HG02759 (cell line): ENCODE measurements around the gene NOC2L.
"Not testable (repeated sequence)": the region's sequence is repeated elsewhere in the genome, so short reads cannot be mapped to it uniquely, and the experiment has no call there.

Experiments used
- ATAC-seq: cut with Tn5 transposase; IDR thresholded peaks from one replicate; pipeline ENCODE4 v1.9.1; 2021; ENCODE audit warnings: mild to moderate bottlenecking, moderate library complexity; ENCODE audit not compliant: unreplicated experiment

NOC2L gene

DNA sequence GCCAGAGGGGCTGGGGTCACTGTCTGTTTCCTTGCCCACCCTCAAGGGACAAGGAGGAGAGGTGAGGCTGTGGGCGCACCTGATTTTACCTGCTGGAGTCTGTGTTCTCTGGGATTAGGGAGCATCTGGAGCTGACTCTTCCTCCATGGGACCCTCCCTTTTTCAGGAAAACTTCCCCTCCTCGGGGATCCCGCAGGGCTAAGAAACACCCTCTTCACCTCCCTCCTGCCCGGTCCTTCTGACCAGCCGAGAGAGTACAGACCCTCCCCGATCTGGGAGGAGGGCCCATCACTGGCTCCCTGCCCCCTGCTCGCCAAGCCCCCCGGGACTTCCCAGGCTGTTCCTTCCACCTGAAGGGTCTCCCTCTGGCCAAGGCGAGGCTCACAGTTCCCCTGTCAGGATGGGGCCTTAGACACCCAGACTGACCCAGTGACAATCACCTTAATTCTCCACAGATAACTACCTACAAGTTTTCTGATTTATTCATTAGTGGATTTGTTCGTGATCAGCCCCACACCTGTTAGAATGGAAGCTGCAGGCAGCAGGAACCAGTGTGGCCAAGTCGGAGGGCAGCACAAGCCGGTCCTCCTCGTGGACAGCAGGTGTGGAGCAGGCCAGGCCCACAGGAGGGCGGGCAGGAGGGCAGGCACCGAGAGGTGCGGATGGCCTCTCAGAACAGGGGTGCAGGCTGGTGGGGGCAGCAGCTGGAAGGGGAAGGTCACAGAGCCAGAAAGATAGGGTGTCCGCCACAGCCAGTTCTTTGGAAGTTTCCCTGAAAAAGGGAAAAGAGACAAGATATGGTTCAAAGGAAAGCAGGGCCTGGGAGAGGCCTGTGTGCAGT lies 51.2 kb downstream of the NOC2L start:
- no peak for ATAC-seq

DNA sequence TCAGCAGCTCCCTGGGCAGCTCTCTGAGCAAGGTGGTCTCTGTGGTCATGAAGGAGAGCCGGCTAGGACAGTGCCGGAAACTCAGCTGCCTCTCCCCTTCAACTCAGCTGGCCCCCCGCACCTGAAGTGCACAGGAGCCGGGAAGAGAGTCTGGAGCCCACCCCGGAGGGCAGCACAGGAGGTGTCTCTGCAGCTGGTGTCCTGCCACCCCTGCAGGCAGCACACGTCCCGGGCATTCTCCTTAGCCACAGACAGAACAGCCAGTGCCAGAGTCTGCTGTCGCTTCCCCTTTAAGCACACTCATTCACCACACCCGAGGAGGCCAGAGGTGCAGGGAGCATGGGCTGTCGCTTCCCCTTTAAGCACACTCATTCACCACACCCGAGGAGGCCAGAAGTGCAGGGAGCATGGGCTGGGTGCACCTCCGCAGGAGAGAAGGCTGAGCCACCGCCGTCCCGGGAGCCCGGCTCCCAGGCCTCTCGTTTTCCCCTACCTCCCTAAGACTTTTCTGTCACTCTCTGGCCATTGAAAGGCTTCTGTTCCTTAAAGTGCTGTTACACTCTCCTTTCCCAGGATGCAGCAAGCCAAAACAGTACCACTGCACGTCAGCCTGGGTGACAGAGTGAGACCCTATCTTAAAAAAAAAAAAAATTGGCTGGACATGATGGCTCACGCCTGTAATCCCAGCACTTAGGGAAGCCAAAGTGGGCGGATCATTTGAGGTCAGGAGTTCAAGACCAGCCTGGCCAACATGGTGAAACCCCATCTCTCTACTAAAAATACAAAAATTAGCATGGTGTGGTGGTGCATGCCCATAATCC lies 52.2 kb downstream of the NOC2L start:
- ATAC-seq: no peak

DNA sequence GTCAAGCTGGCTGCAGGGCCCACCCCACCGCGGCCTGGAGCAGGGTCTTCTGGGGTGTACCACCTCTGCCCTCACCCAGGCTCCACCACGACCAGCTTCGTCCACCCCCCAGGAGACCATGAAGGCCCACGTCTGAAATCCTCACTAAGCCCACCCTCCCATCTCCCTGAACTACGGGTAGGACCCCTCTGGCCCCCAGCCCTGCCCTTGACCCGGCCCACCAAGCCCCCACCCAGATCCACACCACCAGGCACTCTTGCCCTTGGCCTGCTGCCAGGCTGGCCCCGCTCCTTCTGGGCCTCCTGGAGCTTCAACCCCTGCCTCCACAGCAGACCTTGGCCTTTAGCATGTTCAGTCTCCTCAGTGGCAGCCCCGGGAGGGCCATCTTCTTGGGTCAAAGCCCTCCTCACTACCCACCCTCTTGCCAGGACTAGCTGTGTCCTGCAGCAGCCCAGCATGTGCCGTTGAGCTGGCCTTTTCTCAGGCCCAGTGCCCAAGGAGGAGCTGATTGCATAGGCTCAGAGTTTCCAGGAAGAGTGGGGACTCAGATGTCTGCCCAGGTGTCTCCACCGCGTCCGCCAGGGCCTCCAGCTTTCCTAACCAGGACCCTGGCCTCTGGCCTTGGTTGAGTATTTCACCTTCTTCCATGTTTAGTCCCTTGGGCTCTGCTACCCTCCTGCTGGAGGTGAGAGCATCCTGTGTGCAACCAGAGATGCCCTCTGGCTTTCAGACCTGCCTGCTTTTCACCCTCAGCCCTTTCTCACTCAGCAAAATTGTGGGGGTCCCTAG lies 53.1 kb downstream of the NOC2L start:
- no peak for ATAC-seq

DNA sequence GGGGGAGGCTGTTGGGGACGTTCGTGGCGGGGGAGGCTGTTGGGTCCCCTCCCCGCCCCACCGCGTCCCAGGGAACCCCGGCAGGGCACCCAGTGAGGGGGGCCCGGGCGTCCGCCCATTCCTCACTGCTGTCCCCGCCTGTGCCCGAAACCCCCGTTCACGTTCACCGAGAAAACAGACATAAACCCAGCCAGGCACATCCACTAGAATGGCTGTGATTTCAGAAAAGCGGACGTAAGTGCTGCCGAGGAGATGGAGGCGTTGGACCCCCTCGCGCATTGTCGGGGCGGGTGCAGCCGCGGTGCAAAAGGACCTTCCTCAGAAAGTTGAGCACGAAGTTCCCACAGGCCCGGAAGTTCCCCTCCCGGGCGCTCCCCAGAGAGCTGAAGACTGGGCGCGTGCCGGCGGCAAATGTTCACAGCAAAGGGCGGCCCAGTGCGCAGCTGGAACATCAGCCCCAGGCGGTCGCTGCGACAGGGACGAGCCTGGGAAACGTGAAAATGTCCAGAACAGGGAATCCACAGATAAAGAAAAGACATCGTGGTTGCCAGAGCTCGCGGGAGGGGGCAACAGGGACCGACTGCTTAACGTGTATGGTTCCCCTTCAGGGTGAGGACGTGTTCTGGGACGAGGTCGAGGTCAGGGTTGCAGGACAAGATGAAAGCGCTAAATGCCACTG lies 53.8 kb downstream of the NOC2L start:
- no peak for ATAC-seq

DNA sequence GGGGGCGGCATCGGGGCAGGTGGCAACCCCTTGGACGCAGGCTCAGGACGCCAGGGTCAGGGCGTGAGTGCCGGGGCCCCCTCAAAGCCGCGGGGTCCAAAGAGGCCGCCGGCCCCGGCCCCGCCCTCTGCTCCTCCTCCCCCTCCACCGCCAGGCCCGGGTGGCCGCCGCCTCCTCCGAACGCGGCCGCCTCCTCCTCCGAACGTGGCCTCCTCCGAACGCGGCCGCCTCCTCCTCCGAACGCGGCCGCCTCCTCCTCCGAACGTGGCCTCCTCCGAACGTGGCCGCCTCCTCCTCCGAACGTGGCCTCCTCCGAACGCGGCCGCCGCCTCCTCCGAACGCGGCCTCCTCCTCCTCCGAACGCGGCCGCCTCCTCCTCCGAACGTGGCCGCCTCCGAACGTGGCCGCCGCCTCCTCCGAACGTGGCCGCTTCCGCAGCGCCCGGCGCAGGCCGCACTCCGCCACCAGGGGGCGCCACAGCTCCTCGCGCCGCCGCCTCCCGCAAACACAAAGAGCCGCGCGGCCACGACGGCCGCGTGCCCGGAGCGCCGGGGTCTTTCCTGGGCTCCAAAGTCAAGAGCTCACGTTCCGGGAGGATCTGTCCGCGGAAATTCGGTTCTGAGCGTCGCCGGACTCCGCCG lies 54.6 kb downstream of the NOC2L start:
- ATAC-seq: peak; percentile 68

DNA sequence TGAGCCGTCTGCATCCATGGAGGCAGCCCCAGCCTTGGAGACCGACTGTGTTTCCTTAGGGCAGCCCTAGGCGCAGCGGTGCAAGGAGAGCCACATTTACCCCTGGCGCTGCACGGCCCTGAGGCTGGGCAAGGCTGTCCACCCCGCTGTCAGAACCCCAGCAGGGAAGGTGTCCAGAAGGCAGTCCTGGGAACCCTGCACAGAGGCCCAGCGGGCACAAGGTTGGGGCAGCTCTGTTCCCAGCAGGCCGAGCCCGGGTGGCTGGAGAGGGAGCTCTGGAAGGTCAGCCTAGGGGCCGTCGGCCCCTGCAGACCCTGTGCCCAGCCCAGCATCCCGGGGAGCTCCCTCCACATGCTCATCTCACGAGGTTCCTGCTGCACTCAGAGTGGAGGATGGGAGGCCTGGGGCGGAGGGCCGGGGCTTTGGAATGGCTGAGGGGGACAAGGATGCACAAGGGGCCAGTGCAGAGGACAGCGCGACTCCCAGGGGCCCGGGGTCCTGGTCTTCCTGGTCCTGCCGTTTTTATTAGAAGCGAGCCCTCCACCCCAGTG lies 55.3 kb downstream of the NOC2L start:
- no peak for ATAC-seq

DNA sequence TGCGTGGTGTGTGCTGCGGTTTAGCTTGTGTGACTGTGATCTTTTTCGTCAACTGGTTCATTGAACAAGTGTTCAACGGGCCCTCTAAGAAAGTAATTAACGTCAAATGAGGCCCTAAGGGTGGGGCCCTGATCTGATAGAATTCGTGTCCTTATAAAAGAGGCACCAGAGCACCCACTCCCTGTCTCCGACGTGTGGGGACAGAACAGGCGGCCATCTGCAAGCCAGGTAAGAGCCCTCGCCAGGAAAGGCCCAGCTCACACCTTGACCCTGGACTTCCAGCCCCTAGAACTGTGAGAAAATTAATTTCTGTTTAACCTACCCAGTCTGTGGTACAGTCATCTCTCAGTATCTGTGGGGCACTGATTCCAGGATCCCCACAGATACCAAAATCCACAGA lies 55.8 kb downstream of the NOC2L start:
- ATAC-seq: no peak

DNA sequence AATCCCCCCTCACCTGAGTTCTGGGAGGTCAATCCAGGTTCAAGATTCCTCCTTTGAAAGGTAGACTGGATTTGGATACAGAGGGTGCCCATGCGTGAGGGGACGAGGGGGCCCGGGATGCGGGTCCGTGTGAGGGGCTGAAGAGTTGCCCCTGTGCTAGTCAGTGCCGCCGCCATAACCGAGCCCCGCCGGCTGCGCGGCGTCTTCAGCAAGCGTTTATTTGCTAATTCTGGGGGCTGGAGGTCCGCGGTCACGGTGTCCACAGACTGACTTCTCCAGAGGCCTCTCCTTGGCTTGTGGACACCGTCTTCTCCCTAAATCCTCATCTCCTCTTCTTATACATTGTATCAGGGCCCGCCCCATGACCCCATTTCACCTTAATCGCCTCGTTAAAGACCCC lies 56.3 kb downstream of the NOC2L start:
- ATAC-seq: no peak

DNA sequence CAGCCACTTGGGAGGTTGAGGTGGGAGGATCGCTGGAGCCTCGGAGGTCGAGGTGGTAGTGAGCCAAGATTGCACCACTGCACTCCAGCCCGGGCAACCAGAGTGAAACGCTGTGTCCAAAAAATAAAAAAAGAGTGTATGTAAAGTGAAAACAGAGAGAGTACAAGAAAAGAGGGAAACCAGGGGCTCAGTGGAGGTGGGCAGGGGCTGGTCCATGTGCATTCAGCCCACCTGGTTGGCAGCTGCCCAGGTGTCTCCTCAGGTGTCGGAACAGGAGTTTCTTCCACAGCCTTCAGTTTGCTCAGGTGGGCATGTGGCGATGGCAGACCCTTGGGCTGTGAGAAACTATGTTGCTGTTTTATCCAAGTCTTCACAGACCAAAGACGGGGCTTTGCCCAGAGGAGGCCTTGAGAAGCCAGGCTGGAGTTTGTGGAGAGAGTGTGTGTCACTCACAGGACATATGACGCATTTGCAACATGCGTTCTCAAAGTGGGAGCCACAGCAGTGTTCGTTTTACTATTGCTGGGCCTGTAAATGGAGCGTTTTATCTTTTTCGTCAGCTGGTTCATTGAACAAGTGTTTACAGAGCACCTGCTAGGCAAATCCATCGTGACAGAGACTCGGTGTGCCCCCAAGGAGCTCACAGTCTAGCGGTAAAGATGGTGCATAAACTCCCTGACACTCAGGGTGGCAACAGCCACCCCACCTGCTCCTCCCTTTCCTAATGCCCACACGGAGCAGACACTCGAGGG lies 57.8 kb downstream of the NOC2L start:
- ATAC-seq: no peak

DNA sequence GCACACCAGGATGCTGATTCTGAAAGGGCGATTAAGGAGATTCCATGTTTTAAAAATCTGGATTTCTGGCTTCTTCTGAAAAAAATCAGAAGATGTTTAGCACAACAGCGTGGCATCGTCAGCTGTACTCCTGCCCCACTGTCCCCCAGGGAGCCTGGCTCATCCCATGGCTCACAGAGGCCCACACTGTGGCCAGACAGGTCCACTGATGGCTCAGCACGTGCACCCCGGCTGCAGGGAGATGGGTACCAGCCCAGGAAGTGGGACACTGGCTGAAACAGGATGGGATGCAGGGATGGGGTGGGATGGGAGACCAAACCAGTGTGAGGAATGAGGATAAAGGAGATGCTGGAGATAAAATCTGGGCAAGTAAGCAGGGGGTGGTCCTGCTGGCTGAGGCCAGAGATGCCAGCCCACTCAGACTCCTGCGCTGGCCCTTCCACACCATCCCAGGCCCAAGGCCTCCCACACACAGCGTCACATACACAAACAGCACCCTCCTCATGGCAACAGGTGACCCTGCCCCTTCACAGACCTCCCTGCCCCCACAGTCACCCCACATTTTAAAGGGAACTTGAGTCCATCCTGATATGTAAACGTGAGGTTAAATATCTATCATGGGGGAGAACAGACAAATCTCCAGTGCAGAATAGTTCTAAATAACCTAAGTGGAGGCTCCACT lies 59.3 kb downstream of the NOC2L start:
- ATAC-seq: no peak

DNA sequence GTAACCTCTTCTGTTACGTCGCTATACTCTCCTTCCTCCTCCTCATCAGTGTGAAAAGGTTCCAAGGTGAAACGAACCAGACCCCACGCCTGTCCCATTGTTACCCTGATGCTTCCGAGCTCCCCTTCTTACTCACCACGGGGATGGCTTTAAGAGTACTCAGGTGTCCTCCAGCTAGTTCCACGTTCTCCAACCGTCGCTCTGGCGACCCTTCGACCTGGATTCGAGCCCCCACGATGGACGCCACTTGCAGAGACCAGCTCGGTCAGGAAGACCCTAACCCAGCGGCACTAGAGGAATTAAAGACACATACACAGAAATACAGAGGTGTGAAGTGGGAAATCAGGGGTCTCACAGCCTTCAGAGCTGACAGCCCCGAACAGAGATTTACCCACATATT lies 61.1 kb downstream of the NOC2L start:
- not testable (repeated sequence) for ATAC-seq

DNA sequence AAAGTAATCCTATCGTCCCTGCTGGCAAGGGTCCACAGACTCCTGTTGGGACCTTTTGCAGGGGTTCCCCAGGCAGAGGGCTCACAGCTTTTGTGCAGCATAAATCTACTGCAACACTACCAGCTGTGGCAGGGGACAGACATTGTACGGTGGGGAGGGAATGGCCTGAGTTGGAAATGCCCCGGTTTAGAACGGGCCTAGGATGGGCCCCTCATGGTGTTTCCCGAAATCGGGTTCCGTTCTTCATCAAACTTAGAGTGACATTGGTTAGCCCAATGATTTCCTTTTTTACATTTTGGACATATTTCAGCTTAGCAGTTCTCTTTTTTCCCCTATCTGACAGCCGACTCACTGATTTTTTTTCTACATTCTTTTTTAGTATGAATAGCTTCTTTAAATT lies 61.8 kb downstream of the NOC2L start:
- ATAC-seq: no peak
